Fibroblast of lung (primary cell): ENCODE results near the gene CTRB2. TPM values are rescaled to one million over a fixed set of nuclear protein-coding genes. Genes with fewer than 3 reads are reported as not detected.

Source experiments
- DNase-seq, 2 donors: peaks; one replicate each; pipeline versions ENCODE4 v3.0.0 to v3.0.0-alpha.2; 2010; ENCODE audit warnings: low read depth in 2 of 2
- H2AFZ ChIP-seq: 2 replicates; pipeline ENCODE4 v1.5.1; 2012; ENCODE audit warnings: low read length, control low read depth, inconsistent platforms
- H3K27ac ChIP-seq: 2 replicates; pipeline ENCODE4 v1.5.1; 2011; ENCODE audit warnings: low read length, control low read depth; ENCODE audit not compliant: insufficient read depth
- H3K27me3 ChIP-seq: 2 replicates; pipeline ENCODE4 v1.5.1; 2011; ENCODE audit warnings: mild to moderate bottlenecking, low read length; ENCODE audit not compliant: control insufficient read depth, insufficient read depth
- H3K36me3 ChIP-seq: 2 replicates; pipeline ENCODE4 v1.5.1; 2011; ENCODE audit warnings: low read length; ENCODE audit not compliant: control insufficient read depth, insufficient read depth
- H3K4me1 ChIP-seq: 2 replicates; pipeline ENCODE4 v1.5.1; 2011; ENCODE audit warnings: low read length; ENCODE audit not compliant: control insufficient read depth, insufficient read depth; ENCODE audit errors: extremely low read depth
- H3K4me2 ChIP-seq: 2 replicates; pipeline ENCODE4 v1.5.1; 2011; ENCODE audit warnings: low read length, control low read depth; ENCODE audit not compliant: insufficient read depth; ENCODE audit errors: extremely low read depth
- H3K4me3 ChIP-seq, 4 experiments: fragments of 200-600 bp in 1 of 4; sonication (generic) in 1 of 4; replicated peaks in 1 of 4; 2 replicates each; pipeline ENCODE4 v1.5.1; 2011 to 2016; ENCODE audit warnings: low read length in 4 of 4, low read depth in 3 of 4, mild to moderate bottlenecking in 3 of 4, control low read depth in 2 of 4, inconsistent platforms in 1 of 4, mixed read lengths in 1 of 4; ENCODE audit not compliant: insufficient read depth in 1 of 4; ENCODE audit errors: control extremely low read depth in 1 of 4
- H3K79me2 ChIP-seq: 2 replicates; pipeline ENCODE4 v1.5.1; 2012; ENCODE audit warnings: mild to moderate bottlenecking, low read length, inconsistent platforms; ENCODE audit not compliant: control insufficient read depth, insufficient read depth
- H3K9ac ChIP-seq: 2 replicates; pipeline ENCODE4 v1.5.1; 2011; ENCODE audit warnings: mild to moderate bottlenecking, low read length, control low read depth; ENCODE audit not compliant: insufficient read depth
- H3K9me3 ChIP-seq: 2 replicates; pipeline ENCODE4 v1.5.1; 2012; ENCODE audit warnings: low read depth, low read length; ENCODE audit not compliant: control insufficient read depth, insufficient read depth
- H4K20me1 ChIP-seq: 2 replicates; pipeline ENCODE4 v1.5.1; 2011; ENCODE audit warnings: low read length; ENCODE audit not compliant: control insufficient read depth, insufficient read depth; ENCODE audit errors: extremely low read depth
- EZH2 ChIP-seq: IDR thresholded peaks from 2 replicates; pipeline ENCODE4 v1.5.1; 2012; ENCODE audit warnings: low read length, control low read depth, mild to moderate bottlenecking; ENCODE audit errors: missing control alignments
- polyA plus RNA-seq, 2 donors: library from polyadenylated mRNA; depleted of rRNA in 1 of 2; stranded (reverse) in 1 of 2; unstranded in 1 of 2; fragments of >200 nt; gene quantifications; 2 replicates each; pipeline ENCODE4 v1.2.1, GENCODE V29; 2011 to 2012; ENCODE audit warnings: missing spikeins in 1 of 2
- total RNA-seq: library from RNA; depleted of rRNA; stranded (reverse); fragments of >200 nt; gene quantifications from 2 replicates; pipeline ENCODE4 v1.2.1, GENCODE V29; 2014
- TF ChIP-seq, protein P1 (sequence below), 2 donors: IDR thresholded peaks in 1 of 2; conservative IDR thresholded peaks in 1 of 2; 1 replicate in 1 of 2; 2 replicates in 1 of 2; pipeline ENCODE4 v1.5.1; 2011 to 2012; ENCODE audit warnings: low read length in 2 of 2, control low read depth in 1 of 2, inconsistent platforms in 1 of 2, low read depth in 1 of 2, mild to moderate bottlenecking in 1 of 2

Gene CTRB2
- total and polyA plus RNA-seq, 2 donors (not counting 1 experiment from before 2014, with no cell fraction given), result not detected

DNA sequence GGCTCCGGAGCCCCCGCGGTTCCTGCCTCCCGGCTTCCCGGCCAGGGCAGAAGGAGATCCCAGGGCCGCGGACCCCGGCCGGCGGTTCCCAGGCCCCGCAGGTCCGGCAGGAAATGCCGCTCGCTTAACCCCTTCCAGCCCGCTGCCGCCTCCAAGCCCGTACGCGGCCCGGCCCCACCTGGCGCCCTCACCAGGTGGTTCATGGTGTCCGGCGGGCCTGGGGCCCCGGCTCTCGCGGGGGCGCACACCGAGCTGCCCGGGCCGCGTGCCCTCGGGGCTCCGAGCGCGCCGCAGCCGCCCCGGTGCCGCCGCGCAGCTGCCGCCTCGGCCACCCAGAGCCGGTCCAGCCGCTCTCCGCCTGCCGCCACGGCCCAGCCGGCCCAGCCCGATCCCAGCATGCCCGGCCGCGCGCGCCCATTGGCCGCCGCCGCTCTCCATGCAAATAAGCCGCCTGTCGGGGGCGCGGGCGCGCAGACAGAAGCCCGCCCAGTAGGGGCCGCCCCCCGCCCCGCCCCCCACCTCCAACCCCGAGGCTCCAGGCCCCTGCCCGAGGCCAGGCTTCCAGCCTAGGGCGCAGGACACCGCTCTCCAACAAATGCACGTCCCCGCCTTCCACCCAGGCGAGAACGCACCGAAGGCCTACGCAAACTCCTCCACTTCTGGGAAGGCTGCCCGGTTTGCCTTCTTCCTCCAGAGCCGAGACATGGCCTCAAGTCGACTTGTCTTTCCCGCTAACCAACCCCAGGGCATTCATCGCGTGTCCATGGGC is 44.5 kb upstream of the CTRB2 start, which contains the start of gene BCAR1:
Gene BCAR1 (minus strand): TSS at position 345 of the 769 bp plus-strand sequence. CDS start 142 bp downstream, at position 203.
- no peak for TF ChIP-seq EZH2
- TF ChIP-seq, protein P1, sequence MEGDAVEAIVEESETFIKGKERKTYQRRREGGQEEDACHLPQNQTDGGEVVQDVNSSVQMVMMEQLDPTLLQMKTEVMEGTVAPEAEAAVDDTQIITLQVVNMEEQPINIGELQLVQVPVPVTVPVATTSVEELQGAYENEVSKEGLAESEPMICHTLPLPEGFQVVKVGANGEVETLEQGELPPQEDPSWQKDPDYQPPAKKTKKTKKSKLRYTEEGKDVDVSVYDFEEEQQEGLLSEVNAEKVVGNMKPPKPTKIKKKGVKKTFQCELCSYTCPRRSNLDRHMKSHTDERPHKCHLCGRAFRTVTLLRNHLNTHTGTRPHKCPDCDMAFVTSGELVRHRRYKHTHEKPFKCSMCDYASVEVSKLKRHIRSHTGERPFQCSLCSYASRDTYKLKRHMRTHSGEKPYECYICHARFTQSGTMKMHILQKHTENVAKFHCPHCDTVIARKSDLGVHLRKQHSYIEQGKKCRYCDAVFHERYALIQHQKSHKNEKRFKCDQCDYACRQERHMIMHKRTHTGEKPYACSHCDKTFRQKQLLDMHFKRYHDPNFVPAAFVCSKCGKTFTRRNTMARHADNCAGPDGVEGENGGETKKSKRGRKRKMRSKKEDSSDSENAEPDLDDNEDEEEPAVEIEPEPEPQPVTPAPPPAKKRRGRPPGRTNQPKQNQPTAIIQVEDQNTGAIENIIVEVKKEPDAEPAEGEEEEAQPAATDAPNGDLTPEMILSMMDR (conservative IDR thresholded peaks at IDR 0.05 in 1 of 2, IDR thresholded peaks at IDR 0.05 in 1 of 2; ENCODE audit: low read depth in 1 of 2, low read length in 2 of 2), result no peak
- no peak within 1 kb of the TSS for H2AFZ ChIP-seq
- H3K4me1 ChIP-seq, result peaks cover 69% of the 10 kb centered on the region
- peaks cover 1% of the 10 kb centered on the region for H4K20me1 ChIP-seq
- peak within 1 kb of the TSS; percentile 92 for H3K9ac ChIP-seq
- H3K79me2 ChIP-seq, result peaks cover 95% of the 10 kb centered on the region
- peak within 1 kb of the TSS; percentile 90 for H3K4me2 ChIP-seq
- peak within 1 kb of the TSS; percentile 37 to 80 (median 70) for H3K4me3 ChIP-seq
- H3K27ac ChIP-seq, result peak within 1 kb of the TSS; percentile 97
- H3K9me3 ChIP-seq, result no peaks in the 10 kb centered on the region
- no peaks in the 10 kb centered on the region for H3K27me3 ChIP-seq
- peaks cover 2% of the 10 kb centered on the region for H3K36me3 ChIP-seq
- peak; percentile 90 to 92 for DNase-seq

- Histone ChIP-seq H3K4me3 (peak overlapping the region; percentile 37 to 80 (median 70)), H4K20me1 (peaks cover 1% of the 10 kb centered on the region), H3K4me1 (peaks cover 69% of the 10 kb centered on the region), H3K9me3 (no peaks in the 10 kb centered on the region), H3K79me2 (peaks cover 95% of the 10 kb centered on the region), H3K36me3 (peaks cover 2% of the 10 kb centered on the region), H3K27ac (peak overlapping the region; percentile 97), H3K9ac (peak overlapping the region; percentile 92), H3K27me3 (no peaks in the 10 kb centered on the region), H2AFZ (no peak overlapping the region), H3K4me2 (peak overlapping the region; percentile 90)
- DNase-seq, result no peak
- TF ChIP-seq, protein P1 (conservative IDR thresholded peaks at IDR 0.05 in 1 of 2, IDR thresholded peaks at IDR 0.05 in 1 of 2; ENCODE audit: low read depth in 1 of 2, low read length in 2 of 2), result no peak
- no peak for TF ChIP-seq EZH2
These were observed 43.9 kb upstream of the CTRB2 start for GRCh38 chr16:75250809-75251279.

DNA sequence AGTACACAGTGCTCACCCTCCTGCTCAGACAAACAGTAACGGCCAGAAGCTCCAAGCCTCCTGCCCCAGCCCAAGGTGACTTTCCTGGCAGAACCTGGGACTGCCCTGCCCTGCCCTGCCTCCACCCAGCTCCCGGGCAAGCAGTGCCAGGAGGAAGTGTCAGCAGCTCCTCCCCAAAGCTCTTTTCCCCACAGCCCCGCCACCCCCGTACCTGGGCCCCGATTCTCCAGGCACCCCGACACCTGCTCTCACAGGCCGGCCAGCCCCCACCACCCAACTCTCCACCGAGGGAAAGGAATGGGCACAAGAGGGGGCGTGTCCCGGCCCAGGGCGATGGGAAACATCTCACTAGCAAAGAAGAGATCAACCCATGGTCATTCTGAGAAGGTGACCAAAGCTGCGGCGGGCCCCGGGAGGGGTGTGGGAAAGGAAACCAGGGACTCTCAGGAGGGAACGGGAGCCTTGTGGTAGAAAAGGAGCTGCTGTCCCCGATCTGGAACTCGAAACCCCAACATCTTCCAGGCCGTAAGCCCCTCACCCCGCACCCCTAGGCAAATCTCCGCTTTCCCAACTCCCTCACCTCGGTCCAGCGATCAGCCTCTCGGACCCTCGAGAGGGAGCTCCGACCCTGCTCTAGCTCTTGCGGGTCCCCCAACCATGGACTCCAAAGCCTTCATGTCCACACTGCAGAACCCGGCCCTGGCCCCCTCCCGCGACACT is 43.3 kb upstream of the CTRB2 start:
- no peak overlapping the region for H2AFZ ChIP-seq
- peaks cover 2% of the 10 kb centered on the region for H3K36me3 ChIP-seq
- no peaks in the 10 kb centered on the region for H3K9me3 ChIP-seq
- peaks cover 1% of the 10 kb centered on the region for H4K20me1 ChIP-seq
- TF ChIP-seq, protein P1 (conservative IDR thresholded peaks at IDR 0.05 in 1 of 2, IDR thresholded peaks at IDR 0.05 in 1 of 2; ENCODE audit: low read depth in 1 of 2, low read length in 2 of 2), result no peak
- no peak for TF ChIP-seq EZH2
- no peak for DNase-seq
- H3K9ac ChIP-seq, result peak overlapping the region; percentile 92
- peaks cover 92% of the 10 kb centered on the region for H3K79me2 ChIP-seq
- H3K27me3 ChIP-seq, result no peaks in the 10 kb centered on the region
- H3K27ac ChIP-seq, result peak overlapping the region; percentile 97
- peak overlapping the region; percentile 37 to 80 (median 70) for H3K4me3 ChIP-seq
- H3K4me1 ChIP-seq, result peaks cover 72% of the 10 kb centered on the region
- H3K4me2 ChIP-seq, result peak overlapping the region; percentile 90
